SKM-1 (cell line): ENCODE measurements around the gene TSFM.

ENCODE experiments used
- DNase-seq: peaks from one replicate; lab custom pipeline; 2025; ENCODE audit not compliant: unreplicated experiment; lab: John Stamatoyannopoulos, UW

Gene TSFM

DNA sequence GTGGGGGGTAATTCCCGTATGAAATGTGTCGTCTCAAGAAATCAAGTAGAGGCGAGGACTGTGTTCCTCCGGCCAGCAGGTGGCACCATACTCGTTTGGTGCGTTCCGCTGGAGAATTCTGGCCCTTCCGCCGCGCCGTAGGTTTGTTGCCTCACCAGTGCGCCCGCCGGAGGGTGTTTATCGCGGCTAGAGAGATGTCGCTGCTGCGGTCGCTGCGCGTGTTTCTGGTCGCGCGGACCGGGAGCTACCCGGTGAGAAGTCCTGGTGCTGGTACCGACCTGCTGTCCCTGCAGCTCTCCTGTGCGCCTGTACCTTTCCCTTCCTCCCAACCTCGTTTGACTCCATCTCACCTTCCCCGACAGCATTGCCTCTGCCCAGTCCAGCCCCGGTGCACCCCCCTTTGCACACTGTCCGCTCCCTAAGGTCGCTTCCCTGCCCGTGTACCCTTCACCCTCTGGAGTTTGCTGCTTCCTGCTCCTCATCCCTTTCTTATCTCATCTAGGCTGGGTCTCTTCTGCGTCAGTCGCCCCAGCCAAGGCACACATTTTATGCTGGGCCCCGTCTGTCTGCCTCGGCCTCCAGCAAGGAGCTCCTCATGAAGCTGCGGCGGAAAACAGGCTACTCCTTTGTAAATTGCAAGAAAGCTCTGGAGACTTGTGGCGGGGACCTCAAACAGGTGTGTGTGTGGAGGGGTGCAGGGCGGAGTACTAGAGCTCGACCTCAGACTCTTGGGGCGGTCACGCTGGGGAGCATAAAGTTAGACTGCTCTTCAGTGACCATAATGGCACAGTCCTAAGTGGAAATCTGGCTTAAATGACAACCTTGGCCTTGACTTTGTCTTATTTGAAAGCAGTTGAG lies at the start of gene TSFM:
TSS of gene TSFM (plus strand) at position 180 of the 858 bp plus-strand sequence. CDS start at position 195, 15 bp downstream.
- DNase-seq, result peak; percentile 48

DNA sequence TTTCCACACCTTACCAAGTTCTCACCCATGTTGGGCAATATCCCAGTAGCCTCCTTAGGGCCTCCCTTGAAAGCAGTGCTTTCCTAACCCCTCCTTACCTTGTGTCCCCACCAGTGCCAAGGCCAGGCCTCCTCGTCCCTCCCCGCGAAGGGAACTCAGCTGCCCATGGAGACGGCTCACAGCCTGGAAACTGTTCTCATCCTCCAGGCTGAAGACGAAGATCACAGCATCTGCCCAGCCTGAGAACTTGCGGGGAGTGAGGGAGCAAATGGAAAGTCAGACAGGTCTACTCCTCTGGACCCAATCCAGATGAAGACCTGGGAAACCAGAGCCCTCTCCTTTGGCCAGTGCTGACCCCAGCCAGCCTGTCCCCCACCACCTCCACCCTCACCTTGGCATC lies 48.7 kb upstream of the TSFM start:
- DNase-seq, result no peak

DNA sequence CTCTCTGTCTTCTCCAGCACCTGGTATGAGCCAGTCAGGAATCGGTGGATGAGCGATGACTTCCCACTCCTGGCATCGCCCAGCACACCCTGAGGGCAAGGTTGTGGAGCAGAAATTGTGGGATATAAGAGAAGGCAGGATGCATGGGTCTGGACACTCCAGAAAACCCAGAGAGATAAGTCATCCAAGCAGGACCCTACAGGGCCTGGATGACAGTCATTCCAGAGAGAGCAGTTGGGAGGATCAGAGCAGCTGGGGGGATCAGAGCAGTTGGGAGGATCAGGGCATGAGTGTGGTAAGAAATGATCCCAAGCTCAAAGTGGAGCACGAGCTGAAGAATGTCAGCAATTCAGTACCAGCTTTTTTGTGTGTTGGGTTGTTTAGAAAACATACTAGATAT lies 48.0 kb upstream of the TSFM start:
- no peak for DNase-seq

DNA sequence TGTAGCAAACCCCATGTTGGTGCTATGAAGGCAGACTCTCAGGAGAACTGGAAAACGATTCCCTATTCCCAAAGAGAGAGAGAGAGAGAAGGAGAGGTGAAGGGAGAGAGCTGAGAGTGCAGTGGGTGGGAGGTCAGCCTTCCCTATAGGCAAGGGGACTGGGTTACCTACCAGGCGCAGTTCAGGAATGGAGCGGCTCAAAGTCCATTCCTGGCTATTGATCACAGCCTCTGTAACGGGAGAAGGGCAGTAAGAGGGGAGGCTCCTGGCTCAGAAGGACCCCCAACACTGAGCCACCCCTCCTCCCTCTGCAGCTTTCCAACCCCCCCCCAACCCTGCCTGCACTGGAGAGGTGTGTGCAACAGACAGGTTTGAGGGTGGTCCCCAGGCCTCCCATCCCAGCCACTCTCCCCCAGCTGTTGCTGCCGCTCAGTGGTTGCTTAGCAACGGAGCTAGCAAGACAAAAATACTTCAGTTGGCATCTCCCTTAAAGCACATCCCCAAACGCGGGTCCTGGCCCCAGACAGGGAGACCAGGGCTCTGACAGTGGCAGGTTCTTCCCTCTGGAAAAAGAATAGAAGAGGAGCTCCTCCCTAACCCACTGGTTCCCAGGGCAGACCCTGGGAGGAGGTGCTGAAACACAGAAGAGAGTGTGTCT lies 47.3 kb upstream of the TSFM start:
- no peak for DNase-seq

DNA sequence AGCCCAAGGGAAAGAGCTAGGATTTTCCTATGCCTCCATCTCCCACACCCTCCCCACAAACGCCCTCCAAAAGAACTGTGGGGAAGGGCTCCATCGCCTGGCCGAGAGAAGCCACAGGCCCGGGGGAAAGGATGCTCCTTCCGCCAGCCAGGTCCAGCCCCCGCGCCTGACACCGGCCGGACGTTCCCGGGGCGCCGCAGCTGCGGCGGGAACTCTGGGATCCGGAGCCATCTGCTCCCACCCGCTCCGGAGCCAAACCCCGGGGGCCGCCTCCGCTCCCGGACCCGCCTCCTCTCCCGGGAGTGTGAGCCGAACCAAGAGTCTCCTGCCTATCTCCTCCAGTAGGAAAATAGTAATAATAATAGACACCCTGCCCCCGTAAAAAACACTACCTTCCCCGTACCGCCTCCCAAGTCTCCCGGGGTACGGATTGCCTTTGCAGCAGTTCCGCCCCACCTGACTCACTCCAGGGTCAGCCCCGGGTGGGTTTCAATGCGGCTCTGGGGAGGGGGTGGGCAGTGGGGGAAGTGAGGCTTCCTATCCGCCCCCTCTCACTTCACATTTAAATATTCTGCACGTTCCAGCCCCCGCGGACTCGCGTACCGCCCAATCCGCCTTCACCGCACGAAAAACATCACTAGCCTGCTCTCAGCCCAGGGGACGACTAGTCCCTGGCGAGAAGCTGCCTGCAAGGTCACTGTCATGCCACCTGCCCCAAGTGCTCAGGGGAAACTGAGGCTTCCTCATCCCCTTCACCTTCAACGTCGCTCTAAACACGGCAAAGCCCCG lies 46.4 kb upstream of the TSFM start:
- no peak for DNase-seq

DNA sequence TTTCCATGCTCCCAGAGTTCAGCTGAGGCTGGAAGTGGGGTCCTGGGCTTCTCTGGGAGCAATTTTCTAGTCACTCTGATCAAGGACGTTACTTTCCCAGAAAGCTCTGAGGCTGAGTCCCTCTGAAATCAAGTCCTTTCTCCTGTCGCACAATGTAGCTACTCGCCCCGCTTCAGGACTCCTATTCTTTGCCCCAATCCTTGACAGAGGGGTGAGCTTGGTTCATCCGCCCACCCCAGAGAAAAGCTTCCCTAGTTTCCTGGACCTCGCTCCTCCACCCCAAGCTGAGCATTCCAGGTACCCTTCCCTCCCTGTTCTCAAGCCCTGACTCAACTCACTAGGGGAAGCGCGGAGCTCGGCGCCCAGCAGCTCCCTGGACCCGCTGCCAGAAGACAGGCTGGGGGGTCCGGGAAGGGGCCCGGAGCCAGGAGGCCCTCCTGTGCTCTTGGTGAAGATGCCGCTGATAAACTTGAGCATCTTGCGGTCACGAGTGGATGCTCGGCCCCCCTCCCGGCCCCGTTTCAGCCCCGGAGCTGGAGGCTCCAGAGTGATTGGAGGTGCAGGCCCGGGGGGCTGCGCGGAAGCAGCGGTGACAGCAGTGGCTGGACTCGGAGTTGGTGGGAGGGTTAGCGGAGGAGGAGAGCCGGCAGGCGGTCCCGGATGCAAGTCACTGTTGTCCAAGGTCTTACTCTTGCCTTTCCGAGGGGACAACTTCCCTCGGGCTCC lies 45.7 kb upstream of the TSFM start:
- DNase-seq, result no peak

DNA sequence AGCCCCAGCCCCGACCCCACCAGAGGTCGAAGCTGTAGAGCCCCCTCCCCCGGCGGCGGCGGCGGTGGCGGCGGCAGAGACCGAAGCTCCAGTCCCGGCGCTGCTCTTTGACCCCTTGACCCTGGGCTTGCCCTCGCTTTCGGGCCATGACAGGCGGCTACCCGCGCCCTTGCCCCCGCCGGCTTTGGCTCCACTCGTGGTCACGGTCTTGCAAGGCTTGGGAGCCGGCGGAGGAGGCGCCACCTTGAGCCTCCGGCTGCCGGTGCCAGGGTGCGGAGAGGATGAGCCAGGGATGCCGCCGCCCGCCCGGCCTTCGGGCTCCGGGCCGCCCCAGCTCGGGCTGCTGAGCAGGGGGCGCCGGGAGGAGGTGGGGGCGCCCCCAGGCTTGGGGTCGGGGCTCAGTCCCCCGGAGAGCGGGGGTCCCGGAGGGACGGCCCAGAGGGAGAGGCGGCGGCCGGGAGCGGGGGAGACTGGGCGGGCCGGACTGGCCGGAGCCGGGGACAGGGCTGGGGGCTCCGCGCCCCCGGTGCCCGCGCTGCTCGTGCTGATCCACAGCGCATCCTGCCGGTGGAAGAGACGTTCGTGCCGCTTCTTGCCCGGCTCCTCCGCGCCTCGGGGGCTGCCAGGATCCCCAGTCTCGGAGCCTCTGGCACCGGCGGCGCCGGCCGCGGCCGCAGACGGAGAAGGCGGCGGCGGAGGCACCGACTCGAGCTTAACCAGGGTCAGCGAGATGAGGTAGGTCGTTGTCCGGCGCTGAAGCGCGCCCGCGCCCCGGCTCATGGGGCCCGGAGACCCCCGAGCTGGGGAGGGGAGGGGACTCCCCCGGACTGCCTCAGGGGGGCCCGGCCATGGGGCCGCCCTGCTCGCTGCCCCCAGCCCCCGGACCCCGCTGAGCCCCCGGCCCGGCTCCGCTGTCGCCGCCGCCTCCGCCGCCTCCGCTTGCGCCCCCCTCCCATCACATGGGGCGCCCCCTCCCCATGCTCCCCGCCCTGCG lies 44.8 kb upstream of the TSFM start:
- DNase-seq, result no peak

DNA sequence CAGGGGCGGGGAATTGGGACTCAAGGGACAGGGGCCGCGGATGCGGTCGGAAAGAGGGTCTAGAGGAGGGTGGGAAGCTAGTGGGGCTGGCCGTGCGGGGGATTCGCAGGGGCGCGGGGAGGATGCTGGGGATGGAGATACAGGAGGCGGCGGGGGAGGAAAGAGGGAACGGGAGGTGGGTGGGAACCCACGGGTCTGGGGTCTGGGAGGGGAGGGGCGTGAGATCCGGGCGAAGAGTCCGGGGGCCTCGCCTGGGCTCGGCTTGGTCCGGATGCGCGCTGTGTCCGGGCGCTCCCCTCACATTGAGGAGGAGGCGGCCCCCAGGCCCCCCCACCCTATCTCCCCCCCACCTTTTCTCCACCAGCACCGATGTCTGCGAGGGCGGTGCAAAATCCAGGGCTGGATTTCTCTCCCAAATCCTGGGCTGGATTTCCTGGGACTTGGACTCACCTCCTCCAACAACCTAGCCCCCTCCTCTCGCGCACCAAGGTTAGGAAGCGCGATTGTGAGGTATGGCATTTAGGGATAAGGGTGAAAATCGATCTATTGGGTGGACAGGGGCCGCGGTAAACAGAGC lies 43.8 kb upstream of the TSFM start, which contains the start of gene AGAP2:
TSS of gene AGAP2 (minus strand) at position 82 of the 577 bp plus-strand sequence. CDS start 496 bp downstream, outside the sequence.
- DNase-seq, result no peak

DNA sequence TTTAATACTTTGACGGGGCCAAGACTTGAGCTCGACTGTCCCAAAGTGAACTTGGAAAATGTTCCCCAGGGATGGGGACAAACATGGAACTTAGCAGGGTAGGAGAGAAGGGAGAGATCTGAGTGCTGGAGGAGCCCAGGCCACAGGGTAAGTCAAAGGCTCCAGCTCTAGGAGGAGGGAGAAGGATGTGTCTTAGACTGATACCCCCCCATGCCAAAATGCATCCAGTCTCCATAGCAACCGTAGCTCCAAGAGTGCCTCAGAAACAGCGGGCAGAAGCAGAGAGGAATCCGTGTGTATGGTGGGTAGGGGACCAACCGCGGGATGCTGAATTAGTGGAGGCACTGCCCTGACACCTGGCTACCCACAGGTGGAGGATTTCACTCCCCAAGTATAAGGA lies 43.2 kb upstream of the TSFM start:
- no peak for DNase-seq

DNA sequence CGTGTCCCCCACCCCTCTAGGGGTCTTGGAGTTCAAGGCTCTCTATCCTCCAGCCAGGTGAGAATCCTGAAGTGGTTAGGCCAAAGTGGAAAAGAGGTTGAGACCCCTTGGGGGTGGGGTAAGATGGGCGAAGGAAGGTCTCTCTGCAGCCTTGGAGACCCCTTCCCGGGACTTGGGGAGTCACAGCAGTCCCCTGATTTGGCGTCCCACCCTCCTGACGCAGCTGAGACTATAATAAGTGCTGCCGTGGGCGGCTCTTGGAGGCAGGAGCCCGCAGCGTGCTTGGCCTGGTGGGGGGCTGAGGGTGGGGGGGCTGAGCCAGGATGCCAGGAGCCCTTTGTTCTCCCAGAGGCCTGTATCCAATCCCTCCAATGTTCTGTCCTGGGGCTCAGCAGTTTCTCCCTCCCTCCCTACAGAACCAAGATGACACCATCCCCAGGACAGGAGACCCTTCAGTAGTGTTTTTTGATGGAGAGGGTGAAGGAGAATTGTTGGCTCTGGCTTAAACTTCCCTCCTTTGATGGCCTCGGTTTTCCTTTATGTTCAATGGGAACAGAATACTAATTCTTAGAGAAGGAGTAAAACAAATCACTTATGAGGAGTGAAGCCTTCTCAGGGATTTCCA lies 42.6 kb upstream of the TSFM start:
- no peak for DNase-seq

DNA sequence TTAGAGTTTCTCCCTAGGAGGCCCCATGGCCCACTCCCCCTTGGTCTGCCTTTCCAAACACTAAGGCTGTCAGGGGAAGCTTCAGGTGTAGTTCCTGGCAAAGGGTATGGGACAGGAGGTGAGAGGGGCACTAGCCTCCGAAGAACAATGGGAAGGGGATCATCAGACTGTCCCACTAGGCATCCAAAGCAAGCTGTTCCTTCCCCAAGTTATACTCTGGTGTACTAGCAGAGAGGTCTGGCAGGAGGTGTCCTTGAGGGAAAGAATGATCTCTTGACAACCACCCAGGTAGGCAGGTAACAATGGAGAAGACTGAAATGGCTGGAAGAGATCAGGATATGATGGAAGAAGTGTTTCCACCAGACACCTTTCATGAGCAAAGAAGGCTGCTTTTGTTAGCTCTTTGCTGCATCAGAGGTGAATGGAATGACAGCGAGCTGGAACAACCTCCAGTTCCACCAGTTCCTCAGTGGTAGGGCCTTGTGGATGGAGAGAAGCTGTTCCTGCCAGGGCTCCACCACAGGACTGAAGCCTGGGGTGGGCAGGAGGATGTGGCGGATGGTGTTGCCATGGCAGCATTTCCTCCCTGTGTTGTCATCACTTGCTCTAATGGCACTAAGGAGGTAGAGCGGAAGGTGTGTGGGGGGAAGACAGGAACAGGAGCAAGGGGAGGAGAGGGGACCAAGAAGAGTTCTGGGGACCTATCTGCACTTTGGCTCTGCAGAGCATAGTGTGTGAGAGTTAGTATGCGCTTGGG lies 41.8 kb upstream of the TSFM start:
- no peak for DNase-seq

DNA sequence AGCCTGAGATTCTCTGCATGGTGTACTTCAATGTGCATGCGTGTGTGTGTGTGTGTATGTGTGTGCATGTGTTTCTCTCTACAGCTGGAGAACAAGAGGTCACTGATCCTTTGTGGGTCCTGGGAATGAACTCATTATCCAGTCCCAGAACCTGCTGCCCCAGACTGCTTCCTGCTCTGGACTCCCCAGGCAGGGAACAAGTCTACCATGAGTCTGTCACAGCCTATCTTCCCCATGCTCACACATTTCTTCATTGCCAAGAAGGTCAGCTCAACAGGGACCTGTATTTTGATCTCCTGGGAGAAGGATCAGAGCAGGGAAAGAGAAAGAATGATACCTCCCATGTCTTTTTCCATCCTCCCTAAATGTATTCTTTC lies 41.2 kb upstream of the TSFM start:
- DNase-seq, result no peak

DNA sequence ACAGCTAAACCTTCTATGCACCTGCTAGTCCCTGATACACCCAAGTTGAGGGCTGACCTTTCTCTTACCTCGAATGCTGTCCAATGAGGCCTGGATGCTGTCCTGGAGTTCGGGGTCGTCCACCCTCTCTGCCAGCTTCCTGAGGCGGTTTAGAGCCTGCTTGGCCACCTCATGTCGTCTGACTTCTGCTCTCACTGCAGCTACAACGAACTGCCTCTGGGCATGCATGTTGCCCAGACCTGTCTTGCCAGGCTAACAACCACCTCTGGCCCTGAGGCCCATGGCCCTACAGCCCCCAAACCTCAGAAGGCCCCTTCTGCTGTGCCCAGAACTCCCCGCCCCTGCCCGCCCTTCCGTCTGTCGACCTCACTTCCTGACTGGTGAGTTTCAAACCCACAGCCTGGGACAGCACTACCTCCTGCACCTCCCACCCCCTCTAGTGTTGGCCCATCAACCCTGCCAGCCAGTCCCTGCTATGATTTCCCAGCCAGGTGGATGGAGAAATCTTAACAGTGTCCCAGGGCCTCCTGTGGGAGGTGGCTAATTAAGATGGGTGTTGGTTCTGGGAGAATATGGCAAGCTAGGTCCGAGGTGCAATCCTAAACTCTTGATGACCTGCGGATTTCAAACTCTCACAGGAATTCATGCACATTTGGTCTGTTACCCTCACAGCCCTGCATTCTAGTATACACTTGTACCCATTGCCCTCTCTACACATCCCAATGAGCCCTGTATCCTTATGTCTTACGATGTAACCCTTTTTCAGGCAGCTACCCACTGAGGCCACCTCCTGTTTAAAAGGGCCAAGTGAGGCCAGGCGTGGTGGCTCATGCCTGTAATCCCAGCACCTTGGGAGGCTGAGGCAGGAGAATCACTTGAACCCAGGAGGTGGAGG lies 40.5 kb upstream of the TSFM start:
- DNase-seq, result no peak

DNA sequence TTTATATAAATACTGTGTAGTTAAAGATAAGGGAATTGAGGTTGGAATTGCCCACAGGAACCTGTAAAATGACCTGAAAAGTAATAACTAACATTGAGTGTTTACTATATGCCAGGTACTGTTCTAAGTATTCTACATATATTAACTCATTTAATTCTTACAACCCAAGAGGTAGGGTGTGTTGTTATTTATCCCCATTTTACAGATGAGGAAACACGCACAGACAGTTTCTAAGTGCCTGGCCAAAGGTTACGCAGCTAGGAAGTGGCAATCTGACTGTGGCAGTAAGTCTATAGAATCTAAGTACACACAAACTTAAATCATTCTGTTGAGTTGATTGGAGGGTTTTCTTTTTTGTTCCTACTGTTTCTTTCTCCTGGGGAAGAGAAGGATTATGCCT lies 38.8 kb upstream of the TSFM start:
- no peak for DNase-seq

DNA sequence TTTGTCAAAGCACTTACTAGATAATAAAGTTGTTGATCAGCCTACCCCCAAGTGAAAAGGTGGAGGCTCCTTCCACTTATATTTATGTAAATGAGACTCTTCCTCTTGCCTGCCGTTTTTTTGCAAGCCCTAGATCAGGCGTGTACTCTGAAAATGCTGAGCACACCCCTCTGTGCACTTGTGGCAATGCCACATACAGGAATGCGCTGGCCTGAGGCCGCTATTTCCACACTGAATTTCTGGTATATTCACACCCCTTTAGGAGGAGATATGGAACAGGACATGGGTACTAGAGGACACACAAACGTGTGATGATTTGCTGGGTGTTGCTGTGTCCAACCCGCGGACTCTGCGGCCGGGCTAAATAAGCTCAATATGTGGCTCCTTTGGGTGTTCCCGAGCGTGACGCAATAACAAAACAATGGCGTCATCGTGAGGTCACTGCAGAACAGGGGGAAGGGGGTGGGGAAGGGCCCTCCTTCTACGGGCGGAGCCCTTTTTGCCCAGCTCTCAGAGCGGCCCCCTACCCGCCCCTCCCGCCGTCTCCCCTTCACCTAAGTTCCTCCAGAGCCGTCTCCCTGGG lies 38.3 kb upstream of the TSFM start:
- no peak for DNase-seq

DNA sequence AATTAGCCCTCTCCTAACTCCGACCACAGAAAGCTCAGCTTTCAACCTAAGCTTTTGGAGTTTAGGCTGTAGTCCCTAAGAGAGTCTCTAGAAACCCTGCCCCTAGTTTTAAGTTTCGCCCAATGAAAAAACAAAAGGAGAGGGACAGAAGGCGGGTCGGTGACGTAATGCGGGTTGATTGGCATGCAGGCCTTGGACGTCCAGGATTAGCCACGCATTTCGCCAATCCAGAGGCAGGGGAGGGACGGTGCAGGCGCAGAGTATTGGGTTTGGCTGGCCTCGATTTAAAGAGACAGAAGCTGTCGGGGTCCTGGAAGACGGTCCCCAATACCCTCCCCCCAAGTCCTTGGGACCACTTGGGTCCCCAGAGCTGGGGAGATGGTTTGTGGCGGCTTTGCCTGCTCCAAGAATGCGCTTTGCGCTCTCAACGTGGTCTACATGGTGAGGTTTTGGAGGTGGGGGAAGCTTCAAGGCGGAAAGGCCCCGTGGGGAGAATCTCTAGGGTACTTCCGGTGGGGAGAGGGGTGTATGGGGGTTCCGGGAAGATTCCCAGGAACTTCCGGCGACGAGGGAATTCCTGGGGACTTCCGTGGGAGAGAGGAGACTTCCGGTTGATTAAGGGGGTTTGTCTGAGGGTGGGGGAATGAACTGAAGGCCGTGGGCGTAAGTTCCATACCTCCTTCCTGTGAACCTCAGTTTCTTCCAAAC lies 37.7 kb upstream of the TSFM start, which contains the start of gene TSPAN31:
TSS of gene TSPAN31 (plus strand) at position 263 of the 708 bp plus-strand sequence. CDS start at position 379, 116 bp downstream.
- peak; percentile 82 for DNase-seq
